Stimulated activated CD4-positive, alpha-beta T cell treated with anti-CD3 and anti-CD28 coated beads, Interleukin-15, amount 100 ng/mL, for 48 hours (primary cell): ENCODE data around the gene TEX13B.
"Not testable (repeated sequence)": the region's sequence is repeated elsewhere in the genome, so short reads cannot be mapped to it uniquely, and the experiment has no call there.

ENCODE experiments used
- DNase-seq, 2 donors: peaks; one replicate each; pipeline ENCODE4 v3.0.0-alpha.2; 2020; ENCODE audit warnings: low read depth in 2 of 2

Gene TEX13B, protein sequence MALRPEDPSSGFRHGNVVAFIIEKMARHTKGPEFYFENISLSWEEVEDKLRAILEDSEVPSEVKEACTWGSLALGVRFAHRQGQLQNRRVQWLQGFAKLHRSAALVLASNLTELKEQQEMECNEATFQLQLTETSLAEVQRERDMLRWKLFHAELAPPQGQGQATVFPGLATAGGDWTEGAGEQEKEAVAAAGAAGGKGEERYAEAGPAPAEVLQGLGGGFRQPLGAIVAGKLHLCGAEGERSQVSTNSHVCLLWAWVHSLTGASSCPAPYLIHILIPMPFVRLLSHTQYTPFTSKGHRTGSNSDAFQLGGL

DNA sequence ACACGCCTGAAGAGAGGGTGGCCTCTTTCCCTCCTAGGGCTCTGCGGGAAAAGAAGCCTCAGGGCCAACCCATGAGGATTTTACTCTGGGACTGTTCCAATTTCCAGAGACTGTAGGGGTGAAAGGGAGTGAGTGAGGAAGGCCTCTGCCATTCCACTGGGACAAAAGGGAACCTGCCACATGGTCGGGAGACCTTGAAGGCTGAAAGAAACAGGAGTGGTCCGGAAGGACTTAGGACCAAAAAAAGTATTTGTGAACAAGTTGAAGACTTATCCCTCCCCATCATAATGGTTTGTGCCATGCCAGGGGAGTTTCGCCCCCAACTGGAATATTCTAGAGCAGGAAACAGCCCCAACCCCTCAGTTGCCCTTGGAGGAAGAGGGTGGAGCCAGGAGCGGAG, at the start of gene TEX13B:
Gene TEX13B (minus strand): TSS at position 15 of the 400 bp plus-strand sequence. CDS start 243 bp downstream, outside the sequence.
- no peak for DNase-seq

DNA sequence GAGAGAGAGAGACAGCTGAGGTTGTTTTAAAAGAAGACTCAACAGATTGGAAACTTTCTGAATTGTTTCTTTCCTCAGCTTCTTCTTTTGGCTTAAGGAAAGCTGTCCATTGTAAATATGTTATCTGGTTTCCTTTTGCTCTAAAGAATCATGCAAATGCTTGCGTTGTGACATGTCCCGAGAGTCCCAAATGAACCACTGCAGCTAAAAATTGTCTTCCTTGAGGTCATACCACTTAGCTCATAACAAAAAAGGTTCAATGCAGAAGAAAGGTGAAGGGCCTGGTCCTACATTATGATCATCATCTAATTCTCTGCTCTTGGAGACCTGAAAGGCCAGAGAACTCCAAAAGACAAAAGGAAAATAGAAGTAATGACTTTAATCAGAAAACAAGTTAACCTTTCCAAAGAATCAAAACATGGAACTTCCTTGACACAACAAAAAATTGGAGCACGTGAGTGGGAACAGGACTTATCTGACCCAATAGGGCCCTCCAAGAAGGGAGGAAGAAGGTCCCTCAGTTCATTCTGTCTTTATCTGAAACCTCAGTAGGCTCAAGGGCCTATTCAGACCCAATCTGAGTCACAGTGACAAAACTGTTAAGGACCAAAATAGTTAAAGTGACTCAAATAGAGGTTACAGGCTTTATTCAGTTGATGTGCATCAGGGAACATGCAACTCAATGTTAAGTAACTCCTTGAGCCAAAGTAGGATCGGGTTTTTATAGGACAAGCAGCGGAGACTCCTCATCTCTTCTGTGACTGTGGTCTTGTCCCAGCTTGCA, 48.0 kb upstream of the TEX13B start:
- DNase-seq: no peak

- DNase-seq: no peak
Measured at GRCh38 chrX:108028854-108029253, 46.7 kb upstream of the TEX13B start.

- DNase-seq: no peak
Measured at GRCh38 chrX:108025954-108026600, 43.9 kb upstream of the TEX13B start.

GRCh38 chrX:108025376-108025775, 43.2 kb upstream of the TEX13B start:
- no peak for DNase-seq

DNA sequence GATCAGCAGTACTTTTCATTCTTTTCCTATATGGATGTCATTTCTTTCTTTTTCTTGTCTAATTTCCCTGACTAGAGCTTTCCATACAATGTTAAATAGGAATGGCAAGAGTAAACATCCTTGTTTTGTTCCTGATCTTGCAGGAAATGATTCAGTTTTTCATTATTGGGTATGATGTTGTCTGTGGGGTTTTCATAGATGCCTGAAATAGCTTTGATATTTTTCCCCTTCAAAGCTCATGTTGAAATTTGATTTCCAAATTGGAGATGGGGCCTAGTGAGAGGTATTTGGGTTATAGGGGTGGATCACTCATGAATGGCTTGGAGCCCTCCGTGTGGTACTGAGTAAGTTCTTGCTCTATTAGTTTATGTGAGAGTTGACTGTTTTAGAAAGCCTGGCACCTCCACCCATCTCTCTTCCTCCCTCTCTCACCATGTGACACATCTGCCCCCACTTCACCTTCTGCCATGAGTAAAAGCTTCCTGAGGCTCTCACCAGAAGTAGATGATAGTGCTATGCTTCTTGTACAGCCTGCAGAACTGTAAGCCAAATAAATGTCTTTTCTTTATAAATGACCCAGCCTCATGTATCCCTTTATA, 40.4 kb upstream of the TEX13B start:
- no peak for DNase-seq

DNA sequence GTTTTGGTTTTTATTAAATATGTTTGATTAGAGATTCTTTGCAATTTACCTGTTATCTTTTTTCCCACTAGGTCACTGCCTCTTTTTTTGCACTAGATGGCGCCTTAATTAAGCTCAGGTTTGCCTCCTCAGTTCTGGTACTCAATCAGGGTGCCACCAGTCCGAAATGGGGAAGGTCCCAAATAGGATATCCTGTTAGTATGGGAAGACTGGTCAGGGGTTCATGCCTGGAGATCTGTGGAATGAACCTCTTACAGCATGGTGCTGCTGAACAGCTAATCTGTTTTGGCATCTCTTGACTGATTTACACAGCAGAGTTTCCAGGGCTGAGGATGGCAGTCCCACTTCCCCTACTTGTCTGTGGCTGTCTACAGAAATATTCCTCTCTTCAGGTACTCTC, 38.5 kb upstream of the TEX13B start:
- no peak for DNase-seq

DNA sequence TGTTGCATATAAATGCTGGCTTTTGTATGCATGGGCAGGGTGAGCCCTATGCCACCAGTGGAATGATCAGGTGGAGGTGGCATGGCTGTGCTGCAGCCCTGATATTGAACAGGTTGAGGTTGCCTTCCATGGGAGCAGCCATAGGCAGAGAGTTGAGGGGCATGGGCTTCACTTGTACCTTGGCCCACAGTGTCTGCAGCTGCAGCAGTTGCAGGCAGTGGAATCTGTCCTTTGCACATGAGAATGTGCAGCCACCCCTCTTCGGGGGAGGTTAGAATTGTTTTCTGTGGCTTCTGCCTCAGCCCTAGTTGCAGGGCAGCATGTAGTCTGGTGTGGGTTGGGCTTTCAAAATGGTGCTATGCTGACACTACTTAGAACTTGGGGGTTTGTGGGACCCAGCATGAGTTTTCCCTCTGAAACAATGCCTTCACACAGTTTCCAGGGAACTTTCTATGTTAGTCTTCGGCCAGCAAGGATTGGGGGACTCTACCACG, 37.3 kb upstream of the TEX13B start:
- no peak for DNase-seq

DNA sequence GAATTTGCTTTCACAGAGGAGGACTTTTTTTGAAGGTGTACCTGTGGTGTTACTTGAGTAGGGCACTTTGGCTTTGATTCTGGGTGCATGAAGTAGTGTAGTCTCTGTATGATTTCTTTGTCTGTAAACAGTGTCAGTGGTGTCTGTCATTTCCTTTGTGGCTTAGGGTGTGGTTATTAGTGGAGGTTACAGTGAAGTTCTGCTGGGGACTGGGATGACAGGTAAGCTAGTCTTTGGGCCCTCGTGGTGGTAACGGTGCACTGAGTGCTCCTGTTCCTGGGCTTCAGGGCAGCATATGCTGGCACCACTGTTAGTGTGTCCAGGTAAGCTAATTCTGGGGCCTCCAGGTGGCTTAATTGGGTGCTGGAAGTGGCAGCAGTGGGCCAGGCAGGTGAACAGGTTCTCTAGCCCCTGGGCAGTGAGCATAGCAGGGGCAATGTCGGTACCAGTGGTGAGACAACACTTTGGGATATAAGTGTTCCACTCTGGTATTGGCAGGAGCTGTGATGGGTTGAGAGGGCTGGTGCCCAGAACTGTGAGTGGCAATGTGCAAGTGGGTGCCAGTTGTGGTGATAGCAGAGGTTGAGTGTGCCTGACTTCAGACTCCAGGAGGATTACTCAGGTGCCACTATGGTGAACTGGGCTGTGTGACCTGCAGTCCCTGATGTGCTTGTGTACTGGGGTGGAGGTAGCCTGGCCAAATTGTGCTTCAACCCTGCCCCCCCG, 36.6 kb upstream of the TEX13B start:
- no peak for DNase-seq

GRCh38 chrX:108001218-108001814, 19.1 kb upstream of the TEX13B start:
- no peak for DNase-seq

DNA sequence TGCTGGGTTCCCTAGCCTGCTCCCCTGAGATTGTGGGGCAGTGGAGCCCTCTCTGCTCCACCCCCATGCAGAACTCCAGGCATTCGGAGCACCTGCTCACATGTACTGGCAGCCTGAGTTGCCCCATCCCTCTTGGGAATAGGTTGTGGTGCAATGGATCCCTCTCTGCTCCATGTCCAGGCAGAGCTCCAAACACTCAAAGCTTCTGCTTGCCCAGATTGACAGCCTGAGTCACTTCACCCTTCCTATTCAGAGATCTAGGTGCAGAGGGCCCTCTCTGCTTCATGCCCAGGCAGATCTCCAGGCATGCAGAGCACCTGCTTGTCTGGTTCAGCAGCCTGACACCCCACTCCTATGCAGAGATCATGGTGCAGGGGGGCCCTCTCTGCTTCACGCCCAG, 18.6 kb upstream of the TEX13B start:
- no peak for DNase-seq

DNA sequence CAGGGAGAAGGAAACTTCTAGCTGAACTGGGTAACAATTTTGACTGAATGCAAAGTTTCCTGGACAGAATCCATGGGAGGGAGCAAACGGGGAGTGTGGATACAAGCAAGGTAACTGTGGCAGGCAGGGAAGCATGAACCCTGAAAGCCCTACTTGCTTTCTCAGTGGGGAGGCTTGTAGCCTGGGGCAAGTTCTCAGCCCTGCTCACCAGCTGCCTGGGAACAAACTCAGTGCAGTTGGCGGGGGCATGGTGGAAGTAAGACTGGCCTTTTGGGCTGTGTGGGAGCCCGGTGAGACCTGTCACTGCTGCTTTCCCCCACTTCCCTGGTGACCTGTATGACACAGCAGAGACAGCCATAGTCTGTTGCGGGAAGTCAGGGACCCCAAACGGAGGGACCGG, 14.0 kb upstream of the TEX13B start:
- DNase-seq: no peak

GRCh38 chrX:107985033-107985432, 2.9 kb upstream of the TEX13B start:
- no peak for DNase-seq

DNA sequence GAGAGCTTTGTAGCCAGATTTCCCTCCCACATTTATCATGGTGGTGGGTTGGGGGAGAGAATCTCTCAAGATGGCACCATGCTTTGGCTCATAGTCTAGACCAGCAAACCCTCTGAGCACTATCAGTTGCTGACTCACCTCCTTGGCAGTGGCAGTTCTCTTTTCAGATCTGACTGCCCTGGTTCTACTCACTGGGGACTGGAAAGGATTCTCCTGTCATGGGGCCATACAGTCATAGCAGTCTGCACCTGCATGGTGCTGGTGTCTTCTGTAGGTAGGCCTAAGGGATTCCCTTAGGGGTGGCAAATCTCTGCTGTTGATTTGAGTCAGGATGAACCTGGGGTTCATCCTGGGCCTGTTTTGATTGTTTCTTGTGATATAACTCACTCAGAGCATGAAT, 2.6 kb downstream of the TEX13B start:
- DNase-seq: no peak

DNA sequence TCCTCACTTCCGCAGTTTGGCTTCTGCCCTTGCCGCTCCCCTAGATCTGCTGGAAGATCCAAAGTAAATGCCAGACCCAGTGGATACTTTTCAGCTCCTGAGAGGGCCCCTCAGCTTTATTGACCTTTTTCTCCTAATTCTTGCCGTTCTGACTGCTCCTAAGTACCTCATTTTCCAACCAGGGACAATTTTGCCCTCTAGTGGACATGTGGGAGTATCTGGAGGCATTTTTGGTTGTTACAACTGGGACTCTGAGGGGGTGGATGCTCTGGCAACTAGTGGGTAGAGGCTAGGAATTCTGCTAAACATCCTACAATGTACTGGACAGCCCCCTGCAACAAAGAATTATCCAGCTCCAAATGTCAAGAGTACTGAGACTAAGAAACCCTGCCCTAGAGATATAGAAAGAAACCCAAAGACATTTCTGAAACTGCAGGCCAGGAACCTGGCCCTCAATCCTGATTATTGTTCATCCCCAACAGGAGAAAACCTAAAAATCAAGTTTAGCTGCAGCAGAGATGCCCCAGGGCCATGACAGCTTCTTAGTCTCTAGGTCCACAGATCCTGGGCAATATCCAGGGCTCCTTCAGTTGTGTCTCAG, 3.4 kb downstream of the TEX13B start:
- DNase-seq: no peak

DNA sequence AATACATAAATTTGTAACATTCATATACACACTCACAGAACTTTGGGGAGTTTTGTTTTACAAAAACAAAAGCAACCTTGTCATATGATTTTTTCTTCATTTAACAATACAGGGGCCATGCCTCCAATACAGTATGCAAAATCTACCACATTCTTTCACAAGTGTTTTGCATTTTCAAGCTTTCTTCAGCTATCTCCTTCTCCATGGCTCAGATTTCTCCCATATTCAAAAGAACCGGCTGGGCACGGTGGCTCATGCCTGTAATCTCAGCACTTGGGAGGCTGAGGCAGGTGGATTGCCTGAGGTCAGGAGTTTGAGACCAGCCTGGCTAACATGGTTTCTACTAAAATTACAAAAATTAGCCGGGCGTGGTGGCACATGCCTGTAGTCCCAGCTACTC, 4.1 kb downstream of the TEX13B start:
- no peak for DNase-seq

DNA sequence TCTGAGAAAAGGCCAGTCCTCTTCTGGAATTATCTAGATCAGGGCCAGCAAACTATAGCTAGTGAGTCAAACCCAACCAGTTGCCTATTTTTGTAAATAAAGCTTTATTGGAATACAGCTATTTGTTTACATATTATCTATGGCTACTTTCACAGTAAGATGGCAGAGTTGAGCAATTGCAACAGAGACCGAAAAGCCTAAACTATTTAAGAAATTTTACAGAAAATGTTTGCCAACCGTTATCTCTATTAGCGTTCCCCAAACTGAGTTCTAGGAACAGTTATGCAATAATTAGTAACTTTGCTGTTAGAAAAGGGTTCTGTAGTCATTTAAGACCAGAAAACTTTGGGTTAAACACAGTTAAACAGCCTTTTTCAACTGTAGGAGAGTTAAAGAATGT, 10.5 kb downstream of the TEX13B start:
- DNase-seq: no peak

DNA sequence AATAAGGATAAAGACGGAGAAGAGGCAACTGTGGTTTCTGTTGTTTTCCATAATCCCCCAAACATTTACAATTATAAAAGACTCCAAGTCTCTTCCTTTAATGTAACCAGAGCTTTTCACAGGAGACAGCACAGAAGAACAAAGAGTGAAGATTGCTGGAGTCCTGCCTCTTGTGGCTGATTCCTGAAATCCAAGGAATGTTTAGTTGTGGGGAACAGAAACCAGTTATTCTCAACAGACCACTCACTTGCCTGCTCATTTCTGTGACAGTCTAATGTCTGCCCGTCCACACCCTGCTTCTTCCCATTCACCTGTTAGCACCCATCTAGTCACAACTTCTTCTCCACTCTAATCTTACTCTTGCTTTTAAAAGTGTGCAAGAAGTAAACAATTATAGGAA, 12.1 kb downstream of the TEX13B start:
- no peak for DNase-seq

GRCh38 chrX:107968623-107969022, 13.5 kb downstream of the TEX13B start:
- no peak for DNase-seq

DNA sequence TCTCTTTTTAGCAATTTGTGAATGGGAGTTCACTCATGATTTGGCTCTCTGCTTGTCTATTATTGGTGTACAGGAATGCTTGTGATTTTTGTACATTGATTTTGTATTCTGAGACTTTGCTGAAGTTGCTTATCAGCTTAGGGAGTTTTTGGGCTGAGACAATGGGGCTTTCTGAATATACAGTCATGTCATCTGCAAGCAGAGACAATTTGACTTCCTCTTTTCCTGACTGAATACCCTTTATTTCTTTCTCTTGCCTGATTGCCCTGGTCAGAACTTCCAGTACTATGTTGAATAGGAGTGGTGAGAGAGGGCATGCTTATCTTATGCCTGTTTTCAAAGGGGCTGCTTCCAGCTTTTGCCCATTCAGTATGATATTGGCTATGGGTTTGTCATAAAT, 26.8 kb downstream of the TEX13B start:
- not testable (repeated sequence) for DNase-seq

- no peak for DNase-seq
Measured at GRCh38 chrX:107940095-107940494, 42.1 kb downstream of the TEX13B start.
